IMR-90 (cell line): Measurements from ENCODE around the gene RABEP1. TPM values are rescaled to one million over a fixed set of nuclear protein-coding genes. Genes with fewer than 3 reads are reported as not detected.

Experiments
- ATAC-seq: fragments of 200-7000 bp; cut with Tn5 transposase; 2 replicates; pipeline ENCODE4 v1.9.1; 2020; ENCODE audit warnings: low read depth, mild to moderate bottlenecking, moderate library complexity
- BruUV-seq: library from RNA; stranded (reverse); fragments of 400-500 nt; replicated peaks from 2 replicates; lab custom pipeline; 2021; lab: Mats Ljungman, UMichigan
- CTCF ChIA-PET: fragments of 300-600 bp; formaldehyde crosslinking; extraction: SDS; loops from one replicate; lab custom pipeline; 2021; ENCODE audit warnings: antibody characterized with exemption; lab: Yijun Ruan, JAX
- POLR2A ChIA-PET: fragments of 300-600 bp; sonication (Branson Sonifier 250); formaldehyde crosslinking; loops from one replicate; lab custom pipeline; 2022; ENCODE audit warnings: antibody characterized with exemption; ENCODE audit not compliant: unreplicated experiment; lab: Charles Lee
- DNase-seq: peaks from one replicate; pipeline ENCODE4 v3.0.0; 2013
- H2AFZ ChIP-seq: replicated peaks from 2 replicates; pipeline ENCODE3; 2013; ENCODE audit warnings: low read length, mild to moderate bottlenecking; ENCODE audit not compliant: poor library complexity
- H2AK5ac ChIP-seq: 2 replicates; pipeline ENCODE4 v1.6.1; 2013; ENCODE audit warnings: low read depth, low read length, inconsistent platforms
- H2AK9ac ChIP-seq: replicated peaks from 2 replicates; pipeline ENCODE3; 2013; ENCODE audit warnings: mild to moderate bottlenecking, low read depth, low read length, moderate library complexity; ENCODE audit not compliant: poor library complexity
- H2BK120ac ChIP-seq: 2 replicates; pipeline ENCODE4 v1.6.1; 2013; ENCODE audit warnings: low read depth, low read length, inconsistent platforms
- H2BK15ac ChIP-seq: 3 replicates; pipeline ENCODE4 v1.6.1; 2013; ENCODE audit warnings: low read depth, low read length, inconsistent platforms
- H2BK20ac ChIP-seq: 2 replicates; pipeline ENCODE4 v1.6.1; 2013; ENCODE audit warnings: low read depth, mild to moderate bottlenecking, inconsistent platforms, low read length, moderate library complexity
- H2BK5ac ChIP-seq: 2 replicates; pipeline ENCODE4 v1.6.1; 2013; ENCODE audit warnings: mild to moderate bottlenecking, low read depth, low read length, inconsistent platforms; ENCODE audit not compliant: poor library complexity, severe bottlenecking
- H3K14ac ChIP-seq: replicated peaks from 2 replicates; pipeline ENCODE4 v1.6.1; 2013; ENCODE audit warnings: low read depth, low read length, inconsistent platforms
- H3K18ac ChIP-seq: 2 replicates; pipeline ENCODE4 v1.6.1; 2013; ENCODE audit warnings: low read depth, low read length, control low read depth
- H3K23ac ChIP-seq: 2 replicates; pipeline ENCODE4 v1.6.1; 2013; ENCODE audit warnings: low read depth, low read length, inconsistent platforms
- H3K27ac ChIP-seq: 2 replicates; pipeline ENCODE4 v1.5.1; 2013; ENCODE audit warnings: mild to moderate bottlenecking, control low read depth, low read length; ENCODE audit not compliant: insufficient read depth
- H3K27me3 ChIP-seq: 2 replicates; pipeline ENCODE4 v1.6.1; 2013; ENCODE audit warnings: low read length; ENCODE audit not compliant: control insufficient read depth, insufficient read depth
- H3K36me3 ChIP-seq: 2 replicates; pipeline ENCODE4 v1.6.1; 2013; ENCODE audit warnings: low read length, mixed read lengths; ENCODE audit not compliant: control insufficient read depth, insufficient read depth
- H3K4ac ChIP-seq: 2 replicates; pipeline ENCODE4 v1.6.1; 2013; ENCODE audit warnings: low read depth, low read length, inconsistent platforms
- H3K4me1 ChIP-seq: 2 replicates; pipeline ENCODE4 v1.6.1; 2013; ENCODE audit warnings: low read length, mixed read lengths; ENCODE audit not compliant: control insufficient read depth, insufficient read depth
- H3K4me2 ChIP-seq: 2 replicates; pipeline ENCODE4 v1.6.1; 2013; ENCODE audit warnings: low read depth, mild to moderate bottlenecking, control low read depth, low read length, moderate library complexity
- H3K4me3 ChIP-seq: 2 replicates; pipeline ENCODE4 v1.5.1; 2013; ENCODE audit warnings: low read depth, mild to moderate bottlenecking, control low read depth, low read length, moderate library complexity; ENCODE audit not compliant: insufficient read depth
- H3K56ac ChIP-seq: 2 replicates; pipeline ENCODE4 v1.6.1; 2013; ENCODE audit warnings: low read length, inconsistent platforms; ENCODE audit not compliant: insufficient read depth; ENCODE audit errors: extremely low read depth
- H3K79me1 ChIP-seq, 2 experiments: 2 replicates each; pipeline ENCODE4 v1.6.1; 2013; ENCODE audit warnings: low read length in 2 of 2, inconsistent platforms in 1 of 2, low read depth in 1 of 2
- H3K9ac ChIP-seq: 2 replicates; pipeline ENCODE4 v1.6.1; 2013; ENCODE audit warnings: low read depth, low read length, control low read depth
- H3K9me1 ChIP-seq: 2 replicates; pipeline ENCODE4 v1.6.1; 2013; ENCODE audit warnings: low read length, inconsistent platforms; ENCODE audit not compliant: insufficient read depth
- H3K9me3 ChIP-seq: 2 replicates; pipeline ENCODE4 v1.6.1; 2013; ENCODE audit warnings: low read length; ENCODE audit not compliant: control insufficient read depth, insufficient read depth
- H4K20me1 ChIP-seq: 2 replicates; pipeline ENCODE4 v1.6.1; 2013; ENCODE audit warnings: low read length, inconsistent platforms; ENCODE audit not compliant: insufficient read depth
- H4K5ac ChIP-seq: 2 replicates; pipeline ENCODE4 v1.6.1; 2013; ENCODE audit warnings: mild to moderate bottlenecking, low read depth, low read length, control low read depth
- H4K8ac ChIP-seq, 2 experiments: 2 replicates each; pipeline ENCODE4 v1.6.1; 2013; ENCODE audit warnings: low read depth in 2 of 2, low read length in 2 of 2, control low read depth in 1 of 2, inconsistent platforms in 1 of 2
- H4K91ac ChIP-seq: 2 replicates; pipeline ENCODE4 v1.6.1; 2013; ENCODE audit warnings: low read depth, low read length, inconsistent platforms; ENCODE audit not compliant: insufficient read depth
- BHLHE40 ChIP-seq: fragments of 150-350 bp; IDR thresholded peaks from 2 replicates; pipeline ENCODE4 v1.6.1; 2016; ENCODE audit warnings: mild to moderate bottlenecking, low read depth, low read length
- ELK1 ChIP-seq: fragments of 150-350 bp; IDR thresholded peaks from 2 replicates; pipeline ENCODE4 v1.6.1; 2016; ENCODE audit warnings: low read depth, mild to moderate bottlenecking, low read length, moderate library complexity, borderline replicate concordance
- MAZ ChIP-seq: IDR thresholded peaks from 2 replicates; pipeline ENCODE4 v1.6.1; 2012; ENCODE audit warnings: low read depth, mild to moderate bottlenecking, low read length, improper control_type of control experiment, moderate library complexity, borderline replicate concordance
- MXI1 ChIP-seq: IDR thresholded peaks from 2 replicates; pipeline ENCODE4 v1.6.1; 2012; ENCODE audit warnings: low read depth, mild to moderate bottlenecking, low read length, moderate library complexity, borderline replicate concordance
- NFE2L2 ChIP-seq: fragments of 150-350 bp; IDR thresholded peaks from 2 replicates; pipeline ENCODE4 v1.6.1; 2016; ENCODE audit warnings: low read depth, mild to moderate bottlenecking, low read length
- RFX5 ChIP-seq: IDR thresholded peaks from 2 replicates; pipeline ENCODE4 v1.8.0; 2012; ENCODE audit warnings: low read depth, mild to moderate bottlenecking, low read length, moderate library complexity
- WGBS, 2 experiments: methylation state at CpG; one replicate each; pipeline versions ENCODE4 v1.1.5 to v1.1.7; 2013; ENCODE audit warnings: missing lambda C conversion rate in 2 of 2; ENCODE audit not compliant: insufficient read length in 1 of 2; ENCODE audit errors: extremely low coverage in 2 of 2; 5-methylcytosine and 5-hydroxymethylcytosine counted together
- dilution Hi-C: fragments of 300-500 bp; cut with HindIII; formaldehyde crosslinking; loops from one replicate; pipeline ENCODE4 v1.14.3; 2018; ENCODE audit warnings: low sequenced_read_pairs; ENCODE audit not compliant: unreplicated experiment
- in situ Hi-C: fragments of 300-500 bp; cut with MboI; formaldehyde crosslinking; loops from 3 replicates; pipeline ENCODE4 v1.14.3; 2019; ENCODE audit warnings: low sequenced_read_pairs, inconsistent platforms, mixed read lengths
- intact Hi-C: fragments of 100-400 bp; cut with micrococcal nuclease; formaldehyde crosslinking; loops from 2 replicates; pipeline ENCODE4 v1.10.0; 2022
- polyA plus RNA-seq, 3 experiments: library from polyadenylated mRNA; depleted of rRNA; stranded (reverse); fragments of >200 nt; gene quantifications; 2 replicates each; pipeline ENCODE4 v1.2.3, GENCODE V29; 2012; ENCODE audit warnings: low replicate concordance in 1 of 3
- total RNA-seq: library from RNA; depleted of rRNA; stranded (reverse); fragments of >200 nt; gene quantifications from 2 replicates; pipeline ENCODE4 v1.2.3, GENCODE V29; 2012
- TF ChIP-seq, protein P1 (sequence below): conservative IDR thresholded peaks from 2 replicates; pipeline ENCODE4 v1.5.1; 2012; ENCODE audit warnings: mild to moderate bottlenecking, low read depth, low read length, improper control_type of control experiment

The RABEP1 gene
- total and polyA plus RNA-seq, 2 of the 4 experiments (the other 2 are of a cell fraction) = 15.3 to 38.2 TPM

DNA sequence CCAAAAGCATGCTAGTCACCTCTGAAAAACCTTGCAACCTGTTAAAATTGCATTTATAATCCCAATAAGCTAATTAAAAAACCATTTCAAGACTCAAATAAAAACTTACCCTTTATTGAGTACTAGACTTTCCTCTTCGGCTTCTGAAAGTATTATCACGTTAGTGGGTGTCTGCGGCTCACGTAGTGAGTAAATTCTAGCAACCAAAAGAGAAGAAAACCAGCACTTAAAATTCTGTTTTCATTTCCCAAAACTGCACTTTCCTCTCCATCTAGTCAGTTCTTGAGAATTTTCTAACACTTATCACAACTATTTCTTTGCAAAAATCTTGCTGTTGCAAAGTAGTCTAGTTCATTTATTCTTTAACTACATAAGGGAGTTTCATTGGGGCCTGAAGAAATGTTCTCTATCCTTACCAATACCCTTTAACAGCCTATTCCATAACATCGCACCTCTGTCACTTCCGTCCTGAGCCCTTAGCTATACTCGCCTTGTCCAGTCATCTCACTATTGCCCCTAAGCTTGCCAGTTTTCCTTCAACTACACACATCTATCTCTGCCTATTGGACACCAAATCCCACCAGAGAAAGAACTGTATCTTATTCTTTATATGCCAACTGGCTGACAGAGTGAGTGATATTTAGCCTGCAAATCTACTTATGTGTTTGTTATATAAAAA lies 128.6 kb downstream of the RABEP1 start:
- ChIA-PET POLR2A (no interaction called here), CTCF (no interaction called here)

More for the DNA sequence above, 128.6 kb downstream of the RABEP1 start:
- no peak overlapping the region for H4K5ac ChIP-seq
- H3K4me2 ChIP-seq = no peak overlapping the region
- BruUV-seq = no TSS peak
- in situ Hi-C loops (no loop called here), dilution Hi-C loops (no loop called here), intact Hi-C loops (loop anchor here (5.0 to 10.0 kb wide), 2 partner anchors 43 to 126 kb away; partner anchors contain the start of gene RABEP1)
- H2BK5ac ChIP-seq = no peak overlapping the region
- TF ChIP-seq BHLHE40 = no peak
- TF ChIP-seq MAZ = no peak
- no peak for TF ChIP-seq RFX5
- TF ChIP-seq, protein P1, sequence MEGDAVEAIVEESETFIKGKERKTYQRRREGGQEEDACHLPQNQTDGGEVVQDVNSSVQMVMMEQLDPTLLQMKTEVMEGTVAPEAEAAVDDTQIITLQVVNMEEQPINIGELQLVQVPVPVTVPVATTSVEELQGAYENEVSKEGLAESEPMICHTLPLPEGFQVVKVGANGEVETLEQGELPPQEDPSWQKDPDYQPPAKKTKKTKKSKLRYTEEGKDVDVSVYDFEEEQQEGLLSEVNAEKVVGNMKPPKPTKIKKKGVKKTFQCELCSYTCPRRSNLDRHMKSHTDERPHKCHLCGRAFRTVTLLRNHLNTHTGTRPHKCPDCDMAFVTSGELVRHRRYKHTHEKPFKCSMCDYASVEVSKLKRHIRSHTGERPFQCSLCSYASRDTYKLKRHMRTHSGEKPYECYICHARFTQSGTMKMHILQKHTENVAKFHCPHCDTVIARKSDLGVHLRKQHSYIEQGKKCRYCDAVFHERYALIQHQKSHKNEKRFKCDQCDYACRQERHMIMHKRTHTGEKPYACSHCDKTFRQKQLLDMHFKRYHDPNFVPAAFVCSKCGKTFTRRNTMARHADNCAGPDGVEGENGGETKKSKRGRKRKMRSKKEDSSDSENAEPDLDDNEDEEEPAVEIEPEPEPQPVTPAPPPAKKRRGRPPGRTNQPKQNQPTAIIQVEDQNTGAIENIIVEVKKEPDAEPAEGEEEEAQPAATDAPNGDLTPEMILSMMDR = no peak
- TF ChIP-seq ELK1 = no peak
- TF ChIP-seq NFE2L2 = no peak
- no peak for TF ChIP-seq MXI1
- peaks cover 34 to 39% of the 10 kb centered on the region in 2 experiments for H3K79me1 ChIP-seq
- H4K91ac ChIP-seq = no peak overlapping the region
- no peak overlapping the region for H3K27ac ChIP-seq
- H3K9me1 ChIP-seq = peaks cover 7% of the 10 kb centered on the region
- H3K4ac ChIP-seq = no peak overlapping the region
- no peak overlapping the region for H3K4me3 ChIP-seq
- H4K20me1 ChIP-seq = peaks cover 14% of the 10 kb centered on the region; the same call in 1 of the 2 replicates
- no peak overlapping the region for H3K14ac ChIP-seq
- H3K36me3 ChIP-seq = peaks cover 36% of the 10 kb centered on the region
- H2AFZ ChIP-seq = no peak overlapping the region
- 100% methylated on average over 1 of the region's 7 CpGs; no CpG with 5 or more reads in 1 of the 2 experiments for WGBS, 2 experiments
- no peak overlapping the region for H3K9ac ChIP-seq
- no peak overlapping the region for H2AK5ac ChIP-seq
- H2BK15ac ChIP-seq = no peak overlapping the region
- ATAC-seq (no peak), DNase-seq (no peak)
- H3K23ac ChIP-seq = no peak overlapping the region
- H2BK120ac ChIP-seq = no peak overlapping the region
- H3K18ac ChIP-seq = no peak overlapping the region
- H3K56ac ChIP-seq = no peak overlapping the region
- no peak overlapping the region for H4K8ac ChIP-seq
- no peak overlapping the region for H2AK9ac ChIP-seq
- no peaks in the 10 kb centered on the region for H3K27me3 ChIP-seq
- H3K4me1 ChIP-seq = peaks cover 6% of the 10 kb centered on the region
- no peak overlapping the region for H2BK20ac ChIP-seq
- no peaks in the 10 kb centered on the region for H3K9me3 ChIP-seq
